ENCODE measurements around the gene SUPT20HL1.

- TF ChIP-seq, protein P1, sequence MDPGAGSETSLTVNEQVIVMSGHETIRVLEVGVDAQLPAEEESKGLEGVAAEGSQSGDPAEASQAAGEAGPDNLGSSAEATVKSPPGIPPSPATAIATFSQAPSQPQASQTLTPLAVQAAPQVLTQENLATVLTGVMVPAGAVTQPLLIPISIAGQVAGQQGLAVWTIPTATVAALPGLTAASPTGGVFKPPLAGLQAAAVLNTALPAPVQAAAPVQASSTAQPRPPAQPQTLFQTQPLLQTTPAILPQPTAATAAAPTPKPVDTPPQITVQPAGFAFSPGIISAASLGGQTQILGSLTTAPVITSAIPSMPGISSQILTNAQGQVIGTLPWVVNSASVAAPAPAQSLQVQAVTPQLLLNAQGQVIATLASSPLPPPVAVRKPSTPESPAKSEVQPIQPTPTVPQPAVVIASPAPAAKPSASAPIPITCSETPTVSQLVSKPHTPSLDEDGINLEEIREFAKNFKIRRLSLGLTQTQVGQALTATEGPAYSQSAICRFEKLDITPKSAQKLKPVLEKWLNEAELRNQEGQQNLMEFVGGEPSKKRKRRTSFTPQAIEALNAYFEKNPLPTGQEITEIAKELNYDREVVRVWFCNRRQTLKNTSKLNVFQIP (CRISPR knock-in tag; IDR thresholded peaks at IDR 0.05; ENCODE audit: borderline replicate concordance, low read depth): no peak
- TF ChIP-seq BACH2 (CRISPR knock-in tag; IDR thresholded peaks at IDR 0.05; ENCODE audit: borderline replicate concordance): no peak
- no peak for TF ChIP-seq SNAI2 (CRISPR knock-in tag; IDR thresholded peaks at IDR 0.05)
Observed at GRCh38 chrX:24360272-24360671, at the start of gene SUPT20HL1.
